Upper lobe of right lung (tissue), 1 donor: ENCODE results near the gene ILKAP. TPM values are rescaled to one million over a fixed set of nuclear protein-coding genes. Genes with fewer than 3 reads are reported as not detected.

Experiments used
- ATAC-seq: fragments of 200-7000 bp; cut with Tn5 transposase; one replicate; pipeline ENCODE4 v1.9.1; 2020; ENCODE audit warnings: mild to moderate bottlenecking, moderate library complexity
- DNase-seq: peaks from one replicate; pipeline ENCODE4 v3.0.0-alpha.2; 2020
- H3K27ac ChIP-seq: fragments of 200-600 bp; one replicate; pipeline ENCODE4 v1.8.0; 2022
- H3K27me3 ChIP-seq: fragments of 200-600 bp; one replicate; pipeline ENCODE4 v1.8.0; 2022; ENCODE audit warnings: mild to moderate bottlenecking
- H3K36me3 ChIP-seq: fragments of 200-600 bp; one replicate; pipeline ENCODE4 v1.8.0; 2022
- H3K4me1 ChIP-seq: fragments of 200-600 bp; one replicate; pipeline ENCODE4 v1.8.0; 2022
- H3K4me3 ChIP-seq: fragments of 200-600 bp; one replicate; pipeline ENCODE4 v1.8.0; 2022; ENCODE audit warnings: mild to moderate bottlenecking
- H3K9me3 ChIP-seq: fragments of 200-600 bp; one replicate; pipeline ENCODE4 v1.8.0; 2022
- intact Hi-C: fragments of 100-400 bp; cut with DNase I; formaldehyde crosslinking; loops from one replicate; pipeline ENCODE4 v1.11.0; 2022
- total RNA-seq: library from RNA; stranded (reverse); fragmentation: NEBNext Ultra II Directional; extraction: Animal tissue kit (Norgen Biotek cat#: 25700); gene quantifications from one replicate; pipeline ENCODE4 v1.2.1, GENCODE V29; 2021
- TF ChIP-seq, protein P1 (sequence below): fragments of 200-600 bp; IDR thresholded peaks from one replicate; pipeline ENCODE4 v1.8.0; 2022; ENCODE audit warnings: antibody characterized with exemption
- donor health status: DM: no; HTN: yes; CAD: no; lungs with severe emphysema.

ILKAP gene
- total RNA-seq, 1 donor from 2014 or later: 47.2 TPM

DNA sequence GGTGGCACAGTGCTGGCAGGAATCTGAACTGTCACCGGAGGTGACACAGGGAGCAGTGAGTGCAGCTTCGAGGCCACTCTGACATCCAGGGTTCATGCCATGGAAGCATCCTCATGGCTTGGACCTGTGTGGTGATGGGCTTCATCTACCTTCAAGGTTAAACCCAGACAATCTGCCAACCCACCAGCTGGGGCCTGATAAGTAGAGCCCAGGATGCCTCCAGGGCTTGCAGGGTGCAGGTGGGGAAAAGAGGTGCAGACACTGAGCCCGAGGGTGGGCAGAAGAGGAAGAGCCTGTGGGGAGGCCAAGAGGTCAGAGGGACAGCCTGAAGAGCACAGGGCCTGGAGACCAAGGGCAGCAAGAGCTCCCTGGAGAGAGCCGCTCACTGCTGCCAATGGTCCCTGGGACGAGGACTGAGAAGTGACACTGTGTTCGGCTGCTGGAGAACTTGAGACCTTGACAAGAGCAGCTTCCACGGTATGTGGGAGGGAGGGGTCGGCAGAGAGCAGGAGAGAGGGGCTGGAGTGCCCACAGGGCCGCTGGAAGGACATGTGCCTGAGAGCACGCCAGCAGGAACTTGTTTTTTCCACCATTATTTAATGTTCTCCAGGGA lies 44.5 kb upstream of the ILKAP start:
- no peak overlapping the region for H3K27ac ChIP-seq

DNA sequence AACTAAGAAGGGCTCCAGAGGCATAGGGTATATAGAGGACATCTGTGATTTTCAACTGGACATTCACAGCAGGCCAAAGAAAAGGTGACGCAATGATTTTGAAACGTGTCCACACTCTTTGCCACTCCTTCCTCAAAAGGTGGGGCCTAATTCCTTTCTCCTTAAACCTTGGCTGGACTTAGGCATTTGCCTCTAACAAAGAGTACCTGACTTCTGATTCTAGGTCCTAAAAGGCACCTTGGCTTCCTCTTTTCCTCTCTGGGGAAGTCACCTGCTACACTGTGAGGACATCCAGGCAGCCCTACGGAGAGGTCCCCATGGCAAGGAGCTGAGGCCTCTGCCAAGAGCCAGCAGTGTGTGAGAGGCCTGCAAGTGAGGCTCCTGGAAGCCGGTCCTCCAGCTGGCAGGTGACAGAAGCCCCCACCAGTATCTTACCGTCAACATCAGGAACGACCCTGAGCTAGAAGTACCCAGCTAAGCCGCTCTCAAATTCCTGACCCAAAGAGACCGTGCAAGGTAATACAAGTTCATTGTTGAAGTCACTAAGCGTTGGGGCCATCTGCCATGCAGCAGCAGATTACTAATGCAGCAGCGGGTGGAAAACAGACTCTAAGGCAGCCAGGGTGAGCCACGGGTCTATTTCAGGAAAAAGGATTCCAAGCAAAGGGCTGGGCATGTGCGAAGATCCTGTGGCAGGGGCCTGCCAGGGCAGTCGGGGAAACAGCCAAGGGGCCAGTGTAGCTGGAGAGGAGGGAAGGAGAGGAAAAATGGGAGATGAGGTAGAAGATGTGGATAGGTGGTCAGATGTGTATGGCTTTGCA lies 43.7 kb upstream of the ILKAP start:
- TF ChIP-seq, protein P1, sequence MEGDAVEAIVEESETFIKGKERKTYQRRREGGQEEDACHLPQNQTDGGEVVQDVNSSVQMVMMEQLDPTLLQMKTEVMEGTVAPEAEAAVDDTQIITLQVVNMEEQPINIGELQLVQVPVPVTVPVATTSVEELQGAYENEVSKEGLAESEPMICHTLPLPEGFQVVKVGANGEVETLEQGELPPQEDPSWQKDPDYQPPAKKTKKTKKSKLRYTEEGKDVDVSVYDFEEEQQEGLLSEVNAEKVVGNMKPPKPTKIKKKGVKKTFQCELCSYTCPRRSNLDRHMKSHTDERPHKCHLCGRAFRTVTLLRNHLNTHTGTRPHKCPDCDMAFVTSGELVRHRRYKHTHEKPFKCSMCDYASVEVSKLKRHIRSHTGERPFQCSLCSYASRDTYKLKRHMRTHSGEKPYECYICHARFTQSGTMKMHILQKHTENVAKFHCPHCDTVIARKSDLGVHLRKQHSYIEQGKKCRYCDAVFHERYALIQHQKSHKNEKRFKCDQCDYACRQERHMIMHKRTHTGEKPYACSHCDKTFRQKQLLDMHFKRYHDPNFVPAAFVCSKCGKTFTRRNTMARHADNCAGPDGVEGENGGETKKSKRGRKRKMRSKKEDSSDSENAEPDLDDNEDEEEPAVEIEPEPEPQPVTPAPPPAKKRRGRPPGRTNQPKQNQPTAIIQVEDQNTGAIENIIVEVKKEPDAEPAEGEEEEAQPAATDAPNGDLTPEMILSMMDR: no peak
- no peak overlapping the region for H3K4me3 ChIP-seq
- H3K27me3 ChIP-seq: no peaks in the 10 kb centered on the region
- H3K4me1 ChIP-seq: peaks cover 5% of the 10 kb centered on the region
- DNase-seq: no peak
- peak; percentile 83 for ATAC-seq
- no peaks in the 10 kb centered on the region for H3K9me3 ChIP-seq
- peaks cover 42% of the 10 kb centered on the region for H3K36me3 ChIP-seq
- intact Hi-C loops: no loop called here
- H3K27ac ChIP-seq: peak overlapping the region; percentile 28

More for the DNA sequence above, 44.5 kb upstream of the ILKAP start:
- peaks cover 49% of the 10 kb centered on the region for H3K36me3 ChIP-seq
- intact Hi-C loops: no loop called here
- TF ChIP-seq, protein P1: no peak
- no peaks in the 10 kb centered on the region for H3K9me3 ChIP-seq
- H3K27me3 ChIP-seq: no peaks in the 10 kb centered on the region
- DNase-seq (no peak), ATAC-seq (no peak)
- no peak overlapping the region for H3K4me3 ChIP-seq
- peaks cover 5% of the 10 kb centered on the region for H3K4me1 ChIP-seq

DNA sequence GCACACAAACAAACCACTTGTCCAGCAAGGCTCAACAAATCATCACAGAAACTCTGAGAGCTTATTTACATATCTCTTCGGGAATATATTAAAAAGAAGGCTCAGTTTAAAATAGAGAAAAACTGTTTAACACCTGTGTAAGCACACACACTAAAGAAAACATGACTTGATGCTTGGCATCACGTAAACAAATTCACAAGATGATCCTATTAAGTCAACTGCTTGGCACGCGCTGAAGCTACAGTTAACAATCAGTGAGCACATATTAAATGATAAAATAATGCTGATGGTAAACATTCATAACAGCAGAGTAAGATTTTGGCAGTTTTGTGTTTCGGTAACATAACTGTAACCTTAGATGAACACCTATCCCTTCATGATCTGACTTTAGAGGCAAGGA lies 40.7 kb upstream of the ILKAP start:
- no peaks in the 10 kb centered on the region for H3K9me3 ChIP-seq
- TF ChIP-seq, protein P1: no peak
- H3K36me3 ChIP-seq: peaks cover 20% of the 10 kb centered on the region
- H3K4me3 ChIP-seq: no peak overlapping the region
- no peaks in the 10 kb centered on the region for H3K27me3 ChIP-seq
- H3K27ac ChIP-seq: no peak overlapping the region
- DNase-seq: no peak
- peaks cover 9% of the 10 kb centered on the region for H3K4me1 ChIP-seq
- intact Hi-C loops: no loop called here
- no peak for ATAC-seq

DNA sequence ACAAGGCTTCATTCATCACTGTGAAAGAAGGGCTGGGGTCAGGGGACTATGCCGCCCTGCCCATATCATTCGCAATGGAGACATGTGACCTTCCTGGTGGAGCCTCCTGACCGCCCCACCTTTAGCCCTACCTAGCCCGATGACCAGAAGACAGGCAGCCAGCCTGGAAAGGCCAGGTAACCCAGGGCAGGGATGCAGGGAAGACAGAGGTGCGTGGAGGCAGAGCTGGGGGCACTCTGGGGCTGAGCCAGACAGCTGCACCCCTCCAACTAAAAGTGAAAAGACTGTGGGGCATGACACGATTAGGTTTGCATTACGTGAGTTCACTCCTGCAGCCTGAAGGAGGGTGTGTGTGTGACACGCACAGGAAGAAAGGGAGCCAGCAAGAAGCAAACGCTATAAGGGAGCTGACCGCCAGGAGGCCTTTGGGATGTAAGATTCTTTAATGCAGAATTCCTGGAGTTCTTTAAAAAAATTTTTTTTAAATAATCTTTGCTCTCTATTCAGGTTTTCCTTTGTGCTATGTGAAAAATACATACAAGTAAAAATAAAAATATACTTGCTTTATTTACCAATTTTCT lies 40.1 kb upstream of the ILKAP start:
- Histone ChIP-seq H3K4me1 (peaks cover 9% of the 10 kb centered on the region), H3K4me3 (no peak overlapping the region), H3K36me3 (peaks cover 20% of the 10 kb centered on the region), H3K27me3 (peaks cover 4% of the 10 kb centered on the region), H3K9me3 (no peaks in the 10 kb centered on the region), H3K27ac (no peak overlapping the region)
- ATAC-seq (no peak), DNase-seq (peak; percentile 39)
- TF ChIP-seq, protein P1: no peak
- intact Hi-C loops: no loop called here

DNA sequence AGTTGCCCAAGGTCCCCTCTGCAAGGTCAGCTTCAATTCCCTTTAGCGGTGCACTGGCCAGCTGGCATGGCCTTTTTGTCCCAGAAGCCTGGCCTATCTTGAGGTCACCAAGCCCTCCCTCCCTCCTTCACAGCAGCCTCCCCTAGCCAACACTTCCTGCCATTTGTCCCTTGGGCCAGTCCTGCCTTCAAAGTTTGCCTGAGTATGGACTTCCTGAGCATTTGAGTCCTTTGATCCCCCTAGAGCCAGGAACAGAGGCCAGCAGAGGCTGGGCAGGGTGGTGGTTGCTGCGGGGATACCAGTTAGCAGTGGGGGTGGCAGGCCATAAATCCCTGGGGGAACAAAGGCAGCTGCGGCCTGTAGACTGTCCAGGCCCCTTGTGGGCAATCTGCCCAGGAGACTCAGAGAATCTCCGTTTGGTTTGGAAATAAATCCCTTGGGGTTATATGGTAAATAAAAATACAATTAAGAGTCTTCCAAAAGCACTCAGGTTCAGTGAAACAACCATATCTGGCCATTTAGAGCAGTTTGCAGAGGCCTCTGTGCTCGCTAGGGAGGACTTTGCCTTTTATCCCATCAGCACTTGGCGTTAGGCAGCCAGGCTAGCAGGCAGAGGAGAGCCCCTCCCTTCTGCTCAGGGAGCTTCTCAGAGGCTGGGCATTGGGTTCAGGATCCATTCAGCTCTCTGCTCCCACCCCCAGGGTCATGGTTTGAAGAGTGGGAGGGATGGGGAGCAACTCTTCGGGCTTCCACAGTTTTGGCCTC lies 39.4 kb upstream of the ILKAP start:
- Histone ChIP-seq H3K27me3 (peaks cover 8% of the 10 kb centered on the region), H3K36me3 (peaks cover 20% of the 10 kb centered on the region), H3K9me3 (no peaks in the 10 kb centered on the region), H3K4me3 (no peak overlapping the region), H3K27ac (no peak overlapping the region), H3K4me1 (peaks cover 8% of the 10 kb centered on the region)
- intact Hi-C loops: no loop called here
- TF ChIP-seq, protein P1: no peak
- ATAC-seq (no peak), DNase-seq (peak; percentile 40)
